GM21619 (cell line): ENCODE data around the gene RIN3.

Source experiments
- ATAC-seq: cut with Tn5 transposase; IDR thresholded peaks from one replicate; pipeline ENCODE4 v1.9.1; 2021; ENCODE audit not compliant: unreplicated experiment

The RIN3 gene

DNA sequence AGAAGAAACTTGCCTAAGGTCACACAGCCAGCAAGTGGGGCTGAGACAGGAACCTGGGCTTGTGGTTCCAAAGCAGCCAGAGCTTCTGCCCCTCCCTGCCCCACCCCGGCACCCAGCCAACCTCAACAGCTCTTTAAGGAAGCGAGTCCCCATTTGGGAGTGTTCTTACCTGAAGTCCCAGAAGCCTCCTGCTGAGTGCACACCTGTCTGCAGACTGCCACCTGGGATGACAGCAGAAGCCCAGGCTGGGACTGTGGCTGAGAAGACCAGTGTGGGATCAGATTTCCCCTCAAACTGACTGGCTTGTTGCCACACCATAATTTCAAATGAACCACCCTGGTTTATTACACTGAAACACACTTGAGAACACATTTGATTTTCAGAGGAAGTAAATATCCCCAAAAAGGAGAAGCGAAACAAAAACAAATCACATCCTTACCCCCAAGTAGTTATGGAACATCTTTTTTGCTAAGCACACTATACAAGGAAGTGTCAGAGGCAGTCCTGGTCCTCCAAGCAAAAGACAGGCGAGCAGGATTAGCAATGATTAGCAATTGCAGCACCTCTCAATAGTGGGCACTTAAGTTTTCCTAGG is 6.3 kb upstream of the RIN3 start:
- ATAC-seq, result peak; percentile 56

DNA sequence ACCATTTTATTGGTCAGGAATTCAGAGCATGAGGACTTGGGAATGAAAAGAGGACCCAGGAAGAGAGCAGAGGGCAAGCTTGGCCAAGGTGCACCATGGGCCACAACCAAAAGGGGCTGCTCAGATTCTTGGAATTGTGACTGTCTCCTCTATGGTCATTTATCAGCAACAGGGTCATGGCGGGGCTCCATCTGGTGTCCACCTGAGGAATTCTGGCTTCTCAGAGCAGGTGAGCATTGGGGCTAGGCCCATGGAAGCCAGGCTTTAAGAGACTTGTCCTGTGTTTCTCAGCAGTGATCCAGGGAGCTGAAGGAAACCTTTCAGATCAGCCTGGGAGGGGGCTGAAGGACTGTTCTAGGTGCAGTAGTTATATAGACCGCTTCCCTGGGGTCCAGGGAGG is 2.6 kb upstream of the RIN3 start:
- ATAC-seq, result no peak

DNA sequence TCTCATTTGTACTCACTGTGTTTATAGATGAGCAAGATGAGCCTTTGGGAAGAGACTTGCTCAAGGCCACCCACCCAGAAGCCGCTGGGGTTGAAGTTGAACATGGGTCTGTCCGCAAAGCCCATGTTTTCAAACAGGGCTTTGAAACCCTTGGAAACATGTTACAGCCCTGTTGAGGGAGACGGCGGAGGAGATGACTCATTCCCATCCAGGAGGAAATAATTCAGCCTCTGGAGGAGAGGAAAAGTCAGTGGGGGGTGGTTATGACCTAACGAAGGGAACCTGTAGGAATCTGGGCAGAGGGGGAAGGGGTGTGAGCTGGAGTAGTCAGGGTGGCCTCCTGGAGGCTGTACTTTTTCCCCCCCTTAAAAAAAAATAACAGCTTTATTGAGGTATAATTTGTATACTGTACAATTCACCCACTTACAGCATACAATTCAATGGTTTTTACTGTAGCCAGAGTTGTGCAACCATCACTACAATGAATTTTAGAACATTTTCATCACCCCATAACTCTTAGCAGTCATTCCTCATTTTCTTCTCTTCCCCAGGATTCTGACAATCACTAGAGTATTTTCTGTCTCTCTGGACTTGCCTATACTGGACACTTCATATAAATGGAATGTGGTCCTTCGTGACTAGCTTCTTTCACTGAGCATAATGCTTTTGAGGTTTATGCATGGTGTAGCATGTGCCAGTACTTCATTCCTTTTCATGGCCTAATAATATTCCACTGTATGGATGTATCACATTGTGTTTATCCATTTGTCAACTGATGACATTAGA is 1.9 kb upstream of the RIN3 start:
- ATAC-seq, result no peak

- no peak for ATAC-seq
These were observed 776 bp upstream of the RIN3 start for GRCh38 chr14:92512807-92513203.

GRCh38 chr14:92513966-92514843 is 624 bp downstream of the RIN3 start:
- peak; percentile 38 for ATAC-seq

DNA sequence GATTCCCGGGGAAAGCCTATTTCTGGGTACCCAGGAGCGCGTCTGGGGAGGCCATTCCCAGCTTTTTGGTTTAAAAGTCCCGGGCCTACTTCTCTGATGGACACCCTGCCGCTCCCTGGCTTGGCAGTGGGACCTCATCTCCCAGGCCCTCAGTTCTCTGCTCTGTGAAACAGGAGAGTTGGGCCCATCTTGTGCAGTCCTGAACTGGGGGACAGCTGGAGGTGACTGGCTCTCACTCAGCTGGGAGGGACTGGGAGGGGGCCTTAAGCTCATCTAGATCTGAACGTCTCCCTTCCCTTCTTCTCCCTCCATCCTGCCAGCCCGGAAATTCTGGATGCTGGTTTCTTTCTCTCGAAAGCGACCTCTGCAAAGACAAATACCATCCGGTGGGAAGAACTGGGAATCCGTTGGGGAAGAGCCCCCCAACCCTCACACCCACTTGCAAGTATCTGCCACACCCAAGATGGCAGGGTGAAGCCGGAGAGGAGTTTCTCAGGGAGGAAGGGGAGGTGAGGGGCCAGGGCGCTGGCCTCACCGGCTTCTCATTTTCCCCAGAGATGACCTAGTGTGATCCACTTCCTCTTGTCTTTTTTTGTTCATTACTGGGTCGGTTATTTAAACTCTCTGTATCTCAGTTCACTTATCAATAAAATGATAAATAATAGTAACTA is 1.4 kb downstream of the RIN3 start:
- ATAC-seq, result no peak

DNA sequence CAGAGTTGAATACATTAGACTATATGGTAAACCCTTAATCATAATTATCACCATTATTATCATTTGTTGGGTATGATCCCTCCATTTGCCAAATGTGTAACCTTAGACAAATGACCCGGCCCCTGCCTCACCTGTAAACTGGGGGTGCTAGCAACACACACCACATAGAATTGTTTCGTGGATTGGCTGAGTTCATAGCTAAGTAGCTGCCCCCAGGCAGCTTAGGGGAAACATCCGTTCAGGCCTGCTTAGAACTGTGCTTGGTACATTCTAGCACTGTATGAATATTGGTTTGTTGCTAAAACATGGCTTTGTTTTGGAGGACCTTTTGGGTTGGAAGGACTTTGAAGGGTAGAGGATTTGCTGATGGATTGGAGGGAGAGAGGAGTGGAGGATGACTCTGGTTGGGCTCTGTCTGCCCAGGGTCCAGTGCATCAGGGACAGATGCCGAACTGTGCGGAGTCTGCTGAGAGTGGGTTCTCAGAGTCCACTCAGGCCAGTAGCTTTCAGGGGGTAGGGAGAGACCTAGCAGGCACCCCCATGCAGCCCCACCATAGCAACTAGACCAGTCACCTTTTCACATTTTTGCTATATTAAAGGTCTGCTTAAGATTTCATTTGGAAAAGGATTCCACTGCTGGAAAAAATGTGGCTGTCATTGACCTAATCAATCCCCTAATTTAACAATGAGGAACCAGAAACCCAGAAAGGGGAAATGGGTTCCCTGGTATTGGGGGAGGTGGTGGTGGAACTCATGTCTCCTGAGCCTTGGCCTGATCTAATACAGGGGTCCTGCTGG is 2.2 kb downstream of the RIN3 start:
- ATAC-seq, result no peak

- ATAC-seq, result no peak
These were observed 2.9 kb downstream of the RIN3 start for GRCh38 chr14:92516344-92516965.

- ATAC-seq, result no peak
These were observed 3.5 kb downstream of the RIN3 start for GRCh38 chr14:92516966-92517506.

GRCh38 chr14:92517761-92518160 is 4.2 kb downstream of the RIN3 start:
- no peak for ATAC-seq

DNA sequence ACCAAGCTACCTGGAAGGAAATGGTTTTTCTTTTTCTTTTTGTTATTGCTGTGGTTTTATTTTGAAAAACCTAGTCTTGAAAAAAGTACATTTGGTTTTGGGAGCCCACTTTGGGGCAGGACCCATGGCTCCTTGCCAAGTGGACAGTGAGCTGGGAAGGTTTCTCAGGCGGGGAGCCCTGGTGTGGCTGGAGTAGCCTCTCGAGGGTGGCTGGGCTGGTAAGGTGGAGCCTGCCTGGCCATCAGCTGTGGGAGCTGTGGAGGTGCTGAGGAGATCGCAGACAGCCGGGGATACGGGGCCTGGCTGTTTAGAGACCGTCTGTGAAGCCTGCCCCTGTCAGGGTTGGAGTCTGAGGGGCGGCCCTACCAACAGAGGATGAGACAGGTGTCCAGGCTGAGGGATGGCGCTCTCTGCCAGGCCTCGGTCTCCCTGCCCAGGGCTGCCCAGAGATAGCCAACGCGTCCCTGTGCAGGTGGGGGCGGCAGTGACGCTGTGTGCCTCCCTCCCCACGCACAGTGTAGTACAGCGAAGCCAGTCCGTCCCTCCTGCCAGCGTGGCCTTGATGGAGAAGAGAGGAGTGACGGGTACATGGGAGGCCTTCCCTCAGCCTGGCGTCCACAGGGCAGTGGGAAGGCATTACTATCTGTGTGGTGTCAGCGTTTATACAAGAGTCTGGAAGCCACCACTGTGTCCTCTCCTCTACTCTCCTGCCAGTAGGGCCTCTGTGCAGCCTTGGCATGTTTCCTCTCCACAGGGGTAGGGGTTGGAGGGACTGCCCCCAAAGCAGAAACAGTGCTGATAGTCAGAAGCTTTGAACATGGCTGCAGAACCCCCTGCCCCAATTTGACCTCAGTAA is 5.9 kb downstream of the RIN3 start:
- ATAC-seq, result no peak

- ATAC-seq, result no peak
These were observed 6.8 kb downstream of the RIN3 start for GRCh38 chr14:92520102-92521057.

- no peak for ATAC-seq
These were observed 7.5 kb downstream of the RIN3 start for GRCh38 chr14:92521058-92521415.

DNA sequence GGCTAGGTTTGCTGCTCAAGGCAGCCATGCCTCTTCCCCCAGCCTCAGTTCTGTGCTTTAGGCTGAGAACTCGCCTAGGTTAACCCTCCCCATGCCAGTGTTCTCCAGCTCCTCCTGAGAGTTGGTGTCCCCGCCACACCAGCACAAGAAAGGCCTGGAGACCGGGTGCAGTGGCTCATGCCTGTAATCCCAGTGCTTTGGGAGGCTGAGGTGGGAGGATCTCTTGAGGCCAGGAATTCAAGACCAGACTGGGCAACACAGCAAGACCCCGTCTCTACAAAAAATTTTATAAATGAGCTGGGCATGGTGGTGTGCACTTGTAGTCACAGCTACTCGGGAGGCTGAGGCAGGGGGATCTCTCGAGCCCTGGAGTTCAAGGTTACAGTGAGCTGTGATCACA is 10.2 kb downstream of the RIN3 start:
- ATAC-seq, result no peak

DNA sequence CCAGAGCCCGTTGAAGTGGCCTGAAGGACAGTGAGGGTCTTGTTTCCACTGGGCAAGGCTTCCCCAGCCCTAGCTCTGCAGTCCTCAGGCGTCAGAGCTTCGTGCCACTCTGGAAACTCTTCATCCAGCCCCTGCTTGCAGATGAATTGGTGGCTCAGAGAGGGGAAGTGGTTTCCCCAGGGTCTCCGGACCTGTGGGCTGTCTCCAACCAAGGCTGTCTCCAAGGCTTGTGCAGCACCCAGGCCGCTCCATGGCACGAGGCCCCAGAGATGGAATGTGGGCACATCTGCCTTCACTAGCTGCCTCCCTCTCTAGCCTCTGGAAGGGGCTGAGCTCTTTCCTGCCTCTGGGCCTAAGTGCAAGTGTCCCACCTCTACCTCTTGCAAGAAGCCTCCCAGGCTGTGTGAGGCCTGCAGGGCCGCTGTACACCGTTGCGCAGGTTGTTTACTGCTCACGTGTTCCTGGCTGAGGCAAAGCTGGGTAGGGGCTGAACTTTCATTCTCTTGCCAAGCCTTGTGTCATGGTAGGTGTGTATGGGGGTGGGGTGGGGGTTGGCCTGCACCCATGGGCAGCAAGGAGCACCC is 11.1 kb downstream of the RIN3 start:
- no peak for ATAC-seq

GRCh38 chr14:92525322-92526095 is 11.9 kb downstream of the RIN3 start:
- ATAC-seq, result no peak

DNA sequence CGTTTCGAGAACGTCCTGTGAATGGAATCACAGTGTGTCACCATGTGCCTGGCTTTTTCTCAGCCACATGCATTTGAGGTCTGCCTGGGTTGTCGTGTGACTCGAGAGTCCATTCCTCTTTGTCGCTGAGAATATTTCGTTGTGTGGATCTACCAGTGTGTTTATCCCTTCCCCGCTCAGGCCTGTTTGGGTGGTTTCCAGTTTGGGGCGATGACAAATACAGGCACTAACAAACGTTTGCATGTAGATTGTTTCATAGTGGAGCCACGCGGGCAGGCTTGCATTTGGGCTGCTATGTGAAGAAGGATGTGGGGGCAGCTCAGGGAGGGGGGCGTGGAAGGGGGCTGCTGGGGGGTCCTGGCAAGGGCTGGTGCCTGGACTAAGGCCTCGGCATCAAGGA is 14.1 kb downstream of the RIN3 start:
- ATAC-seq, result no peak
